Hematopoietic multipotent progenitor cell treated with erythropoietin and hydrocortisone succinate and interleukin-3 and kit ligand, for 15 days (in vitro differentiated cells): ENCODE data around the gene DHCR24.

Experiments used
- DNase-seq: peaks from one replicate; pipeline ENCODE4 v3.0.0-alpha.2; 2015; ENCODE audit warnings: low spot score

Gene DHCR24

GRCh38 chr1:54846301-54846700 is 40.7 kb downstream of the DHCR24 start:
- no peak for DNase-seq

GRCh38 chr1:54845772-54846171 is 41.2 kb downstream of the DHCR24 start:
- DNase-seq, result no peak

- DNase-seq, result no peak
These were observed 42.4 kb downstream of the DHCR24 start for GRCh38 chr1:54844564-54844963.

- no peak for DNase-seq
These were observed 43.5 kb downstream of the DHCR24 start for GRCh38 chr1:54843449-54843848.

GRCh38 chr1:54842963-54843362 is 44.0 kb downstream of the DHCR24 start:
- no peak for DNase-seq

- DNase-seq, result no peak
These were observed 44.6 kb downstream of the DHCR24 start for GRCh38 chr1:54842206-54842915.

- DNase-seq, result no peak
These were observed 47.2 kb downstream of the DHCR24 start for GRCh38 chr1:54839824-54840223.

- no peak for DNase-seq
These were observed 48.3 kb downstream of the DHCR24 start for GRCh38 chr1:54838565-54839180.

GRCh38 chr1:54837002-54837853 is 49.8 kb downstream of the DHCR24 start:
- DNase-seq, result no peak

GRCh38 chr1:54836594-54836993 is 50.4 kb downstream of the DHCR24 start:
- DNase-seq, result no peak

- DNase-seq, result no peak
These were observed 51.0 kb downstream of the DHCR24 start for GRCh38 chr1:54835970-54836369.

- DNase-seq, result no peak
These were observed 51.7 kb downstream of the DHCR24 start for GRCh38 chr1:54835131-54835898.

GRCh38 chr1:54834007-54834541 is 52.9 kb downstream of the DHCR24 start:
- no peak for DNase-seq

GRCh38 chr1:54833121-54833520 is 53.9 kb downstream of the DHCR24 start:
- no peak for DNase-seq

- no peak for DNase-seq
These were observed 60.7 kb downstream of the DHCR24 start for GRCh38 chr1:54826226-54826816.

GRCh38 chr1:54825696-54826095 is 61.3 kb downstream of the DHCR24 start:
- DNase-seq, result no peak

- DNase-seq, result no peak
These were observed 63.3 kb downstream of the DHCR24 start for GRCh38 chr1:54823670-54824069.

- DNase-seq, result no peak
These were observed 67.3 kb downstream of the DHCR24 start for GRCh38 chr1:54819733-54820132.

GRCh38 chr1:54819195-54819536 is 67.8 kb downstream of the DHCR24 start:
- no peak for DNase-seq

GRCh38 chr1:54818461-54819194 is 68.4 kb downstream of the DHCR24 start:
- DNase-seq, result no peak

- no peak for DNase-seq
These were observed 70.0 kb downstream of the DHCR24 start for GRCh38 chr1:54816951-54817350.
